NCI-H446 (cell line): ENCODE data around the gene ZNF791.
"Not testable (repeated sequence)": the region's sequence is repeated elsewhere in the genome, so short reads cannot be mapped to it uniquely, and the experiment has no call there.

Source experiments
- DNase-seq, 2 experiments: peaks; one replicate each; lab custom pipeline; 2025; lab: John Stamatoyannopoulos, UW

ZNF791 gene

GRCh38 chr19:12667731-12668302 lies 57.1 kb downstream of the ZNF791 start:
- no peak for DNase-seq

GRCh38 chr19:12668346-12668745 lies 57.6 kb downstream of the ZNF791 start:
- DNase-seq = no peak

GRCh38 chr19:12668932-12669269 lies 58.2 kb downstream of the ZNF791 start:
- DNase-seq = peak in 1 of 2 experiments; percentile 30

GRCh38 chr19:12669270-12670158 lies 58.8 kb downstream of the ZNF791 start:
- peak; percentile 72 to 85 for DNase-seq

GRCh38 chr19:12670159-12670928 lies 59.6 kb downstream of the ZNF791 start:
- no peak for DNase-seq

- no peak for DNase-seq
Observed at GRCh38 chr19:12672744-12673143, 62.0 kb downstream of the ZNF791 start.

GRCh38 chr19:12675399-12675798 lies 64.7 kb downstream of the ZNF791 start:
- no peak for DNase-seq

GRCh38 chr19:12675940-12676339 lies 65.2 kb downstream of the ZNF791 start:
- no peak for DNase-seq

- peak; percentile 44 to 75 for DNase-seq
Observed at GRCh38 chr19:12676384-12676792, 65.7 kb downstream of the ZNF791 start.

- no peak for DNase-seq
Observed at GRCh38 chr19:12676928-12677327, 66.2 kb downstream of the ZNF791 start.

GRCh38 chr19:12678039-12678438 lies 67.3 kb downstream of the ZNF791 start:
- not testable (repeated sequence) for DNase-seq

- DNase-seq = no peak
Observed at GRCh38 chr19:12680034-12680433, 69.3 kb downstream of the ZNF791 start.

GRCh38 chr19:12681074-12681987 lies 70.6 kb downstream of the ZNF791 start, which contains the start of gene DHPS:
Gene DHPS (minus strand): TSS chr19:12681880. CDS start chr19:12681766, 114 bp downstream.
- peak; percentile 98 for DNase-seq
